ENCODE measurements around the gene KRTAP12-1.
"Not testable (repeated sequence)": the region's sequence is repeated elsewhere in the genome, so short reads cannot be mapped to it uniquely, and the experiment has no call there.

Gene KRTAP12-1

GRCh38 chr21:44686000-44686781 lies 4.2 kb upstream of the KRTAP12-1 start:
- peak overlapping the region; percentile 37 for H3K27ac ChIP-seq
- H3K27me3 ChIP-seq (ENCODE audit: insufficient read depth, low read depth, severe bottlenecking) = no peaks in the 10 kb centered on the region
- DNase-seq = peak; percentile 80
- H3K9me3 ChIP-seq (ENCODE audit: severe bottlenecking) = no peaks in the 10 kb centered on the region
- TF ChIP-seq, protein P1, sequence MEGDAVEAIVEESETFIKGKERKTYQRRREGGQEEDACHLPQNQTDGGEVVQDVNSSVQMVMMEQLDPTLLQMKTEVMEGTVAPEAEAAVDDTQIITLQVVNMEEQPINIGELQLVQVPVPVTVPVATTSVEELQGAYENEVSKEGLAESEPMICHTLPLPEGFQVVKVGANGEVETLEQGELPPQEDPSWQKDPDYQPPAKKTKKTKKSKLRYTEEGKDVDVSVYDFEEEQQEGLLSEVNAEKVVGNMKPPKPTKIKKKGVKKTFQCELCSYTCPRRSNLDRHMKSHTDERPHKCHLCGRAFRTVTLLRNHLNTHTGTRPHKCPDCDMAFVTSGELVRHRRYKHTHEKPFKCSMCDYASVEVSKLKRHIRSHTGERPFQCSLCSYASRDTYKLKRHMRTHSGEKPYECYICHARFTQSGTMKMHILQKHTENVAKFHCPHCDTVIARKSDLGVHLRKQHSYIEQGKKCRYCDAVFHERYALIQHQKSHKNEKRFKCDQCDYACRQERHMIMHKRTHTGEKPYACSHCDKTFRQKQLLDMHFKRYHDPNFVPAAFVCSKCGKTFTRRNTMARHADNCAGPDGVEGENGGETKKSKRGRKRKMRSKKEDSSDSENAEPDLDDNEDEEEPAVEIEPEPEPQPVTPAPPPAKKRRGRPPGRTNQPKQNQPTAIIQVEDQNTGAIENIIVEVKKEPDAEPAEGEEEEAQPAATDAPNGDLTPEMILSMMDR (IDR thresholded peaks at IDR 0.05; ENCODE audit: low read depth, low read length) = peak; percentile 48
- no peaks in the 10 kb centered on the region for H3K36me3 ChIP-seq
- H3K4me3 ChIP-seq (ENCODE audit: low read depth, low read length) = no peak overlapping the region

DNA sequence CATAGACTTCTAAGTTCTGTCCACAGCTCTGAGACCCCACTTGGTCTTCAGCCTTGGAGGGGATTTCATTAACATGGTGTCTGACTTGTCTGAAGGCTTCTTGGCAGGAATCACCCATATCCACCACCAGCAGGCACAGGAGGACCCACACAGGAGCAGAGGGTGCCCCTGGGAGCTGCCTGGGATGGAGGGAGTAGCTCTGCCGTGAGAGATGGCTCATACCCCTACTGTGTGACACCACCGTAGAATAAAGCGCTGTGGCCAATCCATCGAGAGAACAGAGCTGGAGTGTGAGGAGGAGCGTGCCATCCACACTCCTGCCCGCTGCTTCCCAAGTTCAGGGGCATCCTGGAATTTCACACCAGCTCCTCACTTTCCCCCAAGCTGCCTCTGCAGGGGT lies 3.1 kb upstream of the KRTAP12-1 start:
- H3K4me3 ChIP-seq (ENCODE audit: low read depth, low read length); H3K9me3 ChIP-seq (ENCODE audit: severe bottlenecking); H3K27me3 ChIP-seq (ENCODE audit: insufficient read depth, low read depth, severe bottlenecking); DNase-seq; H3K27ac ChIP-seq; H3K36me3 ChIP-seq: not testable (repeated sequence)

- H3K36me3 ChIP-seq = no peaks in the 10 kb centered on the region
- TF ChIP-seq, protein P1 (IDR thresholded peaks at IDR 0.05; ENCODE audit: low read depth, low read length) = no peak
- no peak for DNase-seq
- no peak overlapping the region for H3K4me3 ChIP-seq (ENCODE audit: low read depth, low read length)
- H3K27ac ChIP-seq = no peak overlapping the region
- no peaks in the 10 kb centered on the region for H3K27me3 ChIP-seq (ENCODE audit: insufficient read depth, low read depth, severe bottlenecking)
- H3K9me3 ChIP-seq (ENCODE audit: severe bottlenecking) = no peaks in the 10 kb centered on the region
Measured at GRCh38 chr21:44684483-44684882, 2.5 kb upstream of the KRTAP12-1 start.

DNA sequence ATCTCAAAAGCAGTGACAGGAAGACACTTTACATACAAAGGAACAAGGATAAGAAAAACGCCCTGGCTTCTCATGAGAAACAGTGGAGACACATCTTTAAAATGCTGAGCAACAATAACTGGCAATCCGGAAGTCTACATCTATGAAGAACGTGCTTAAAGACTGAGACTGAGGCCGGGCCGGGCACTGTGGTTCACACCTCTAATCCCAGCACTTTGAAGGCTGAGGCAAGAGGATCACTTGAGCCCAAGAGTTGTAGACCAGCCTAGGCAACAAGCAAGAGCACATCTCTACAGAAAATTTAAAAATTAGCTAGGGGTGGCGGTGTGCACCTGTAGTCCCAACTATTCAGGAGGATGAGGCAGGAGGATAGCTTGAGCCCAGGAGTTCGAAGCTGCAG lies 2.1 kb upstream of the KRTAP12-1 start:
- Histone ChIP-seq H3K4me3 (ENCODE audit: low read depth, low read length) (no peak overlapping the region), H3K27me3 (ENCODE audit: insufficient read depth, low read depth, severe bottlenecking) (no peaks in the 10 kb centered on the region), H3K9me3 (ENCODE audit: severe bottlenecking) (no peaks in the 10 kb centered on the region), H3K27ac (no peak overlapping the region), H3K36me3 (no peaks in the 10 kb centered on the region)
- TF ChIP-seq, protein P1 (IDR thresholded peaks at IDR 0.05; ENCODE audit: low read depth, low read length) = no peak
- DNase-seq = no peak

- TF ChIP-seq, protein P1 (IDR thresholded peaks at IDR 0.05; ENCODE audit: low read depth, low read length) = no peak
- Histone ChIP-seq H3K27ac (no peak overlapping the region), H3K36me3 (no peaks in the 10 kb centered on the region), H3K4me3 (ENCODE audit: low read depth, low read length) (no peak overlapping the region), H3K27me3 (ENCODE audit: insufficient read depth, low read depth, severe bottlenecking) (no peaks in the 10 kb centered on the region), H3K9me3 (ENCODE audit: severe bottlenecking) (peaks cover 3% of the 10 kb centered on the region)
- DNase-seq = no peak
Measured at GRCh38 chr21:44682580-44683151, 703 bp upstream of the KRTAP12-1 start.

GRCh38 chr21:44681152-44681551 lies 811 bp downstream of the KRTAP12-1 start:
- H3K4me3 ChIP-seq (ENCODE audit: low read depth, low read length) = no peak overlapping the region
- H3K27me3 ChIP-seq (ENCODE audit: insufficient read depth, low read depth, severe bottlenecking) = no peaks in the 10 kb centered on the region
- H3K9me3 ChIP-seq (ENCODE audit: severe bottlenecking) = peaks cover 3% of the 10 kb centered on the region
- H3K27ac ChIP-seq = no peak overlapping the region
- no peaks in the 10 kb centered on the region for H3K36me3 ChIP-seq
- TF ChIP-seq, protein P1 (IDR thresholded peaks at IDR 0.05; ENCODE audit: low read depth, low read length) = no peak
- DNase-seq = no peak
